ENCODE results near the gene ANKRD31. TPM values are rescaled to one million over a fixed set of nuclear protein-coding genes. Genes with fewer than 3 reads are reported as not detected.
"Not testable (repeated sequence)": the region's sequence is repeated elsewhere in the genome, so short reads cannot be mapped to it uniquely, and the experiment has no call there.

ANKRD31 gene, protein sequence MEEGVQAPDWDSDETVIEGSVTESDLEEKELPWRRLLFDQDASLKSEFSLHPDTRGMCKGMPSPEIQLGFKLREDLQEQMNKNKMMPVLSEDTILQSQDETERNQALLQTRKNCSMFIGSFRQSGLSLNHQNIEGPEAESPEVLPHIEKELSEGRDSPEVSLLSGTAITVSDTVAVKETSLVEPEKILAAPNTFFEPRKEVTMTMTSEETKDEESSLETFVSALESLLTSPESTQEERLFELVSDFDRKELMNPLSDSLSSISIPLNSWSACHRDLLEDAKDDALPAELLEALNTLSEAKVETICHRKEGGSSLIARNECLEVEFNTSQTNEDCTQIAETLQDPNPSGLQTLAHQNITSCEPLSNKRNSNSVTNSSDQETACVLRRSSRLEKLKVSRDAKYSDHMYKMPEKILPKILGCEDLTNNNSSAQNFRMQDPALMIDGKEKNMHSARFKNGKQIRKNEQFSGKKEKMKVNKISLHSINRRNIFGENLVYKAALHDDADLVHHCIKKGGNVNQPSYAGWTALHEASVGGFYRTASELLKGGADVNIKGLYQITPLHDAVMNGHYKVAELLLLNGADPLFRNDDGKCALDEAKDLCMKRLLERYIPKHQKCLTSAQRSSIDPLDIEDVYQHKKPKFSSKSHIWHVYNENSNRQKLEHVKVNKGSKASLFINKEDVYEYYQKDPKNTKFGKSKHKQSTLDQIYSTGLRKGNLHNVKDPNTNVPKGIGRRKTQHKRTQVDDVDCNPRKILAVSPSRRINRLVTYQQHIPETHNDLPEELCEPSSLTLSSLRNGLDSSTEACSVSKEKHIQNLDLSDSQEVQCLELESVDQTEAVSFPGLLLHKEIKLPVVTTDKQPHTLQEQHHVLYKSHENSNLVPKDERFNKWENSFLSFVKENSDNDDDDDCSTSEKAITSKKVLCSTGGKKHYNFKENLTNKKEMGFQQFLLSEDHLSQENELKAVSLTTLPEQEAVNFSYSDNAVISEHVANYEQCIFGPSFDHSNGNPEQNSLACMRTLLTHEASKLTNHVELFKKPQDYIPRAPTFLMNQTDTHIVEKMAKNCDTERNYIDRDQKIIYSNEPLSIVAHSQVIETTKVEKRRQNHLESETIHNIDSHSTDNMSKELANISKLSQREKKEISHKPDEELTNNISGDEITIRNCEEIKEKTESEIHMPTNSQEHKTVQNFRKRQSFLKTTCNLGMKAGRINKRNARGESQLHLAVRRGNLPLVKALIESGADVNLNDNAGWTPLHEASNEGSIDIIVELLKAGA (N-terminal part only)
- 0.11 TPM in 1 of 2 replicates, not detected in the other for total RNA-seq (2014; rRNA removed; shearing (Covaris generic))

DNA sequence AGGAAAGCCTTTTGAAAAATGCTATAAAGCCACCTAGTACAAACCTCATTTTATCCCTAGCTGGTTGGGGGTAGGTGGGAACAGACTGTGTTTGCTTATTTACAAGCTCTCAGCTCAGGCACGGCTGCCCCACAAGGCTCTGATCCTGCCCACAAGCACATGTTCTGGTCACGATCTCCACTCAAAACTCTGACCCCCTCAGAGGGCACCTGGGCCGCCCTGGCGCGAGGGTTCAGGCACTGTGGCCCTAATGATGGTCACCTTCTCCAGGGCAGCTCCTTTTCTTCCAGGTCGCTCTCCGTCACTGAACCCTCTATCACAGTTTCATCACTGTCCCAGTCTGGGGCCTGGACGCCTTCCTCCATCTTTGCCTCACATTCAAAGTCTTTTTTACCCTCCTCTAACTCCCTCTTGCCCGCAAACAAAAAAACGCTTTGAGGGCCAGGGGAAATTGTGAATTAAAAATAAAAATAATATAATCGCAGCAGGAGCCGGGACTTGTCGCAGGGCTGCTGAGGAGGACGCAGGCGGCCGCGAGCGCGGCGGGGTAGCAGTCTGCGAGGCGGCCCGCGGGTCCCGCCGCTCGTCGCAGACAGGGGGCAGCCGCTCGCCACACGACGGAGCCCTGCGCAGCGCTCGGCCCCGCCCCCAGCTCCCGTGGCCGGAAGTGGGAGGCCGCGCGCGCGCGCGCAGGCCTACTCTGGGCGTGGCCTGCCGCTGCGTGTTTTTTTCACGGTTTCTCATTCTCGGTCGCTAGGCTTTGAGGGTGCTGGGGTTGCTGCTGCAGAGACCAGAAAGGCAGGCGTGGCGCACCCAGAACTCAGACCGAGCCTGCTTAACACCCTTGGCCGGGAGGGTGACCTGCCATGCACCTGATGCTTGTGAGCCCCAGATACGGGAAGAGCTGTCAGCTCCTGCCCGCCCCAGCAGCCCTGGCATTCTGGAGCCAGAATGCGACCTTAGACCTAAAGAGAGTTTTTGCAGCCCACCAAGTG is at the start of gene ANKRD31:
ANKRD31 (minus strand) TSS at position 557 of the 995 bp plus-strand sequence; CDS start at position 365, 192 bp downstream.
- peak; percentile 74 for DNase-seq (ENCODE audit: low read depth)

DNA sequence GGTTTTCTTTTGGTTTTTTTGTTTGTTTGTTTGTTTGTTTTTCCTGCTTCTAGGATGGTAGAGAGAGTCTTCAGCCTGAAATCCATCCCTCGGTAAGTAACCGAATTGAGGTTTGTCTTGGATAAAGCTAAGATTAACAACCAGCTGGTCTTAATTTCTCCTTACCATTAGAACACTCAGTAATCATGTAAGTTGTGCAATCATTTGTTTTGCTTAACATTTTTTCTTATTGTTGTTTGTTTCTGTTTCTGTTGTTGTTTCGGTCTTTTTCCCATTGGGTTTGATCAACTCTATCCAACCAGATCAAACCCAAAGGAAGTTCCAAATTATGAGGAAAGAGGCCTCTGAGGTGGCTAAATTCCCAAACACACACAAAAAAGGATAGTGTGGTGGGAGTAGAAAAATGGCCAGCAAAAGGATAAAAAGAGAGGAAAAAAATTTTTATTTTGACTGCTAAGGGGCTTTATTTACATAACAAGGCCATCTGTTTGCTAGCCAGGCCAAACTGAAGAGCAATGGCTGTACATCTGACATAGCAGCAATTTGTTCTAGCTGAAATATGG is 49.6 kb upstream of the ANKRD31 start:
- DNase-seq (ENCODE audit: low read depth) = no peak

DNA sequence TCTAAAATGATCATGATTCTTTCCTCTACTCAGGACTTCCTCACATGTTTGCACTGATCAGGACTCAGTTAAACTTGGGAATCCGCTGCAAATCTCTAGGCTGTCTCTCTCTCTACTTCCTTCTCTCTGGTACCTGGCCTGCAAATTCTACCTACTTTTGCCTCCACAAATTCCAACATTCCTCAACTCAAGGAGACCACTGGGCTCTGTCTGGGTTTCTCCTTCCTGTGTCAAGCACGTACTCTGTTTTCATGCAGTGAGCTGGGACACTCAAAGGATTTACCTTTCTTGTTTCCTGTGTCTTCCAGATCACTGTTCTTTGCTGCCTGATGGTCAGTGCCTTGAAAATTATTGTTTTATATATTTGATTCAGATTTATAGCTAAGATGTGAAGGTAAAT is 45.9 kb upstream of the ANKRD31 start:
- no peak for DNase-seq (ENCODE audit: low read depth)

DNA sequence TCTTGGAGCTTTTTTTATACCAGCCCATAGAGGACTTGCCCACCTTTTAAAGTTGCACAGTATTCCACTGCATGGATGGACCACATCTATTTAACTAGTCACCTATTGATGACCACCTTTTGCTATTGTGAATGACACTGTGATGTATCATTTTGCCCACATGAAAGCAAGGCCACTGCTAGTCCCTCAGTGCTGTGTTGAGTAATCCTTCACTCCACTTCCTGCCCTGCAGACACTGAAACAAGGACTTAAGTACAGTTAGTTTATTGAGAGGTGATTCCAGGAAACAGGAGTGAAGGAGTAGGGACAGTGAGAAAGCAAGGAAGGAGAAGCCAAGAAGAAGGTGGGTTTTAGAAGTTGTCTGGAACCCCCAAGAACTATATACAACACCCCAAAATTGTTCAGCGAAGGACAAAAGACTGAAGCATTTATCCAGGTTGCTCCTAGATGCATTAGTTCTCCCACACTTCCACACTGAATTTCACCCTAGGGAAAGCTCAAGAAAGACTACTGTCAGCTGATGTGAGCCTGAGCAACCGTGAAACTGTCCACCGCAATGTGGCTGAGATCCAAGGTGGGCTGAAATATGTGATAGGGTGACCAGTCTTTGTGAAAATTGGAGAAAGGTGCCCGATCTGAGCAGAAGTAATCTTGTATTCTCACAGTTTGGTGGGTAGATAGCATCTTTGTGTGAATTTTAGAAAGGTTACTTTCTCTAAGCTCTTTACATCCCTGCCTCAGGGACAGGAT is 45.2 kb upstream of the ANKRD31 start:
- peak; percentile 31 for DNase-seq (ENCODE audit: low read depth)

DNA sequence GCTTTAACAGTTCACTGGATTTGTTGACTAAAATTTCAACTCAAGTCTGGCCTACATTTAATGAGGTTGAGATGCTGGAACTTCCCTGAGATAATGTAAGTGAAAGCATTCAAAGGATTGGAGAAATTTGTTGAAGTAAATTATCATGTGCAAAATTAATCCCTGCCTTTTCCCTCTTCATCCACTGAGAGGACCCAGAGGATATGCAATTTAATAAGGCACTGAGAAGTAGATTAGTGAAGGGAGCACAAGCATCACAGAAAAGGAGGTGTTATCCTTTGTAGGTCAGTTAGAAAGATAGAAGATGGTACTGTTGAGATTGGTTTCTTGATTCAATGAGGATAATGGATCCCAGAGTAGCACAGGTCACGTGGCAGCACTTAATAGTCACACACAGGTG is 42.6 kb upstream of the ANKRD31 start:
- DNase-seq (ENCODE audit: low read depth) = no peak

DNA sequence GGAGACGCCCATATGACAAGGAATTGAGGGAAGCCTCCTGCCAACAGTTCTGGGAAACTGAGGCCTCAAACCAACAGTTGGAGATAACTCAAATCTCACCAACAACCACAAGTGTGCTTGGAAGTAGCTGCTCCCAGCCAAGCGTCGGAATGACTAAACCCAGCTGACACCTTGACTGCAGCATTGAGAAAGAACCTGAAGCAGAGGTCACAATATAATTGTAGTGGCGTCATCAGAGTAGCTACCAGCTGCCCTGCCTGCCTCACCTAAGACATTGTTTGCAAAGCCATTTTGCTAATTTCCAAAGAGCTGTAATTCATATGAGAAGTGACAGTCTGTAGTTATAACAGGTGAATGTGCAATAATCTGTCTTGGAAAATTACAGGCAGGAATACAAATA is 40.8 kb upstream of the ANKRD31 start:
- DNase-seq (ENCODE audit: low read depth) = no peak

DNA sequence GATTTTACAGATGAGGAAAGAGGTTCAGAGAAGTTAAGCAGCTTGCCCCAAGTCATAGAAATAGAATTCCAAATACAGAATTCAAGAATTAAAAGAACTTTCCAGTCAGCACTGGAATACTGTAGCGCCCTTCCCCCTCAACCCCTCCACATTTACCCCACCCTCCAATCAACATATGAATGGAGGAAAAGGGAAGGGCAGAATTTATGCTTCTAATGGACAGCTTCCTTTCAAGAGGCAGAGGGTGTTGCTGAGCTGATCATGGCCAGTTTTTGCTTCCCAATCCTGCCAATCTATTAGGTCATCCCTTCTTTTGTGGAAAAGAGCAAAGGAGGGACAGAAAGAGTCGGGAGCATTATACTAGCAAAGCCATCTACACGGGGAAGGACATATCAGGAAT is 39.1 kb upstream of the ANKRD31 start:
- DNase-seq (ENCODE audit: low read depth) = no peak

DNA sequence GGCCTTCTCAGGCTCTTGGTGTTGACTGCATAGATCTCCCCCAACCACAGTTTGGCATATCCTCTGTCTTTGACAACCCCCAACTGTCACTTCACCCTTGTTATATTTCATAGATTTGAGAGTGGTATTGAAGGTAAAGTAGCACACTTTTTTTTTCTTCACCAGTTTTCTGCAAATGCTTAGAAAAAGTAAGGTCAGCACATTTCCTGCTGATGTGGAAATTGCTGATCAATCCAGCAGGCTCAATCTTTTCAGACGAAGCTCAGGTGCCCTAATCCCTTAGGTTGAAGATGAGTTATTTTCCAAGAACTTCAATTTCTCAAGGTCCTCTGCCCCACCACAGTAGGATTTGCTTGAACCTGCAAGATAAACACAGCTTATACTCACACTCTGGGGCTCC is 38.5 kb upstream of the ANKRD31 start:
- no peak for DNase-seq (ENCODE audit: low read depth)

DNA sequence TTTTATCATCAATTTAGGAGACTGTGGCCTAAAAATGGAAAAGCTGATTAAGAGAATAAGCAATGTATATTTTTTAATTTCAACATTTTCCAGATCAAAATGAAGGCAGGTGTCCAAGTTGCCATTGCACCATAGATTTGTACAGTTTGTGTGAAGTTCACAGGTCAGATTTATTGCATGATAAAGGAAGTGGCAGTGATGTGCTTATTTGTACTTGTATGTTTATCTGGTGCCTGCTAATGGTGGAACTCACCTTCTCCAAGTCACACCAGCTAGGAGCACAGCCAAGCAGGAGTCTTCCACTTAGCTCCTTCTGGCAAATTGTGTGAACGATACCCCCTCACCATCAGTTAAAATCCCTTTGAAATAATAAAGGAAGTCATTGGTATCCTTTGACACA is 37.8 kb upstream of the ANKRD31 start:
- DNase-seq (ENCODE audit: low read depth) = no peak

DNA sequence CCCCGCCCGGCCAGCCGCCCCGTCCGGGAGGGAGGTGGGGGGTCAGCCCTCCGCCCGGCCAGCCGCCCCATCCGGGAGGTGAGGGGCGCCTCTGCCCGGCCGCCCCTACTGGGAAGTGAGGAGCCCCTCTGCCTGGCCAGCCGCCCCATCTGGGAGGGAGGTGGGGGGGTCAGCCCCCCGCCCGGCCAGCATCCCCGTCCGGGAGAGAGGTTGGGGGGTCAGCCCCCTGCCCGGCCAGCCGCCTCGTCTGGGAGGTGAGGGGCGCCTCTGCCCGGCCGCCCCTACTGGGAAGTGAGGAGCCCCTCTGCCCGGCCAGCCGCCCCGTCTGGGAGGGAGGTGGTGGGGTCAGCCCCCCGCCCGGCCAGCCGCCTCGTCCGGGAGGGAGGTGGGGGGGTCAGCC is 33.9 kb upstream of the ANKRD31 start:
- not testable (repeated sequence) for DNase-seq (ENCODE audit: low read depth)

DNA sequence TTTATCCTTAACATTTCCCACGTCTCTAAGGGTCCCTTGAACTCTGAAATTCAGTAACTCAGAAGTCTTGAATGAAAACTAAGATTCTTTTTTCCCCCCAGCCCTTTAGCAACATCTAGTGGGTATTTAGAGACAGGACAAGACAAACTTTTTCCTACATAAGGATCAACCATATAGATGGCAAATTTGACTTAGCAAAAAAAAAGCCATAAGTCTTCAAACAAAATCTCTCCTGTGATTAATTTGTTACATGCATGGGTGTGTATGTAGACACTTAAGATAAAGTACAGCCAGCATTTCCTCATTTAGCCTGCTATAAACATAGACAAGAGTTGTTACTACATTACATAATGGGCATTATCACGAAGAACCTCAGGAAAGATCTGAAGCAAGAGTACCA is 29.1 kb upstream of the ANKRD31 start:
- no peak for DNase-seq (ENCODE audit: low read depth)

DNA sequence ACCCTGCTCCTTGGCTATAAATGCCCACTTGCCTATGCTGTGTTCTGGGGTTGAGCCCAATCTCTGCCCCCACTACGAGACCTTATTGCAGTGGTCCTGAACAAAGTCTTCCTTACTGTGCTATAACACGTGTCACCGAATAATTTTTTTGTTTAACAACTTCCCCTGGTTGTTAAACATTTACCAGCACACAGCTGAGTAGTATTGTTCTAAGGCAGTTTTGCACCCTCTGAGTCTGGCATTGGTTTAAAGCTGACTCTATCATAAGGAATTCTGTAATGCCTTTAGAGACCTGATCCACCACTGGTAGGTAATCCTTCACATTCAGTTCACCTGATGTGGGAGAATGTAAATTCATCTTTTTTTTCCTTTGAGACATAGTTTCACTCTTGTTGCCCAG is 25.6 kb upstream of the ANKRD31 start:
- DNase-seq (ENCODE audit: low read depth) = no peak

DNA sequence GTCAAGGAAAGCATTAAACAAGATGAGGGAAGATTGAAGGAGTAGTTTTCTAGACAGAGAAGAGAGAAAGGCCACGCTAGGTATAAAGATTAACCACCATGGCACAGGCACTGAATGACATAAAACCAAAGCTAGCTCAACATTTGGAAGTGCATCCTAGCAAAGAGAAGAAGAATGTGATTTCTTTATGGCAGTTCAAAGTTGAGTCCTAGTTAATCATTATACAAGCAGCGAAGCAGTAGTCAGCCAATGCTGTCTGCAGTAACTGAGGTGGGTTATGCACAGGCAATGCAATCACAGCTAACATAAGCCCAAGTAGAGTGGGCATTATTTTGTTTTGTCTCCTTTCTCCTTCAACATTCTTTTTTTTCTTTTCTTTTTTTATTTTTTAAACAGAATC is 24.0 kb upstream of the ANKRD31 start:
- no peak for DNase-seq (ENCODE audit: low read depth)

DNA sequence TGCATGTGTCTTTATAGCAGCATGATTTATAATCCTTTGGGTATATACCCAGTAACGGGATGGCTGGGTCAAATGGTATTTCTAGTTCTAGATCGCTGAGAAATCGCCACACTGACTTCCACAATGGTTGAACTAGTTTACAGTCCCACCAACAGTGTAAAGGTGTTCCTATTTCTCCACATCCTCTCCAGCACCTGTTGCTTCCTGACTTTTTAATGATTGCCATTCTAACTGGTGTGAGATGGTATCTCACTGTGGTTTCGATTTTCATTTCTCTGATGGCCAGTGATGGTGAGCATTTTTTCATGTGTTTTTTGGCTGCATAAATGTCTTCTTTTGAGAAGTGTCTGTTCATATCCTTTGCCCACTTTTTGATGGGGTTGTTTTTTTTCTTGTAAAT is 13.8 kb upstream of the ANKRD31 start:
- DNase-seq (ENCODE audit: low read depth) = not testable (repeated sequence)

DNA sequence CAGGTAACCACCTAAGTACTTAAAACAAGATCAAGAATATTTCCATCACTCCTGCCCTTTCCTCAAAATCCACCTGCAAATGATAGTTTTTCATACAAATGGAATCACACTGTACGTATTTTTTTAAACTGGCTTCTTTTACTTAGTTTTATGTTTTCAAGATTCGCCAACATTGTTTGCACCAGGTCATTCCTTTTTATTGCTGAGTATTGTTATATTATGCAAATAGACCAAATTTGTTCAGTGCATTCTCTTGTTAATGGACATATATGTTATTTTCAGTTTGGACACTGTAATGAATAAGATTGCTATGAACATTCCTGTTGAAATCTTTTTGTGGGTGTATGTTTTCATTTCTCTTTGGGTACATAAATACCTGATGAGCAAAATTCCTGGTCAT is 8.3 kb upstream of the ANKRD31 start:
- DNase-seq (ENCODE audit: low read depth) = no peak

DNA sequence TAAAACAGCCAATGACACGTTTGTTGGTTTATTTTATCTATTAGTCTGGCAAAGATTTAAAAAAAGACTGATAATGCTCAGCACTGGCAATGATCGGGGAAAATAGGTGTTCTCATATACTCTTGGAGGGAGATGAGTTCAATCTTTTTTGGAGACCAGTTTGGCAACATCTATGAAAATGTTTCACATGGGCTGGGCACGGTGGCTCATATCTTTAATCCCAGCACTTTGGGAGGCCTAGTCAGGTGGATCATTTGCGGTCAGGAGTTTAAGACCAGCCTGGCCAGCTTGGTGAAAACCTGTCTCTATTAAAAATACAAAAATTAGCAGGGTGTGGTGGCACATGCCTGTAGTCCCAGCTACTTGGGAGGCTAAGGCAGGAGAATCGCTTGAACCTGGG is 6.8 kb upstream of the ANKRD31 start:
- DNase-seq (ENCODE audit: low read depth) = no peak

DNA sequence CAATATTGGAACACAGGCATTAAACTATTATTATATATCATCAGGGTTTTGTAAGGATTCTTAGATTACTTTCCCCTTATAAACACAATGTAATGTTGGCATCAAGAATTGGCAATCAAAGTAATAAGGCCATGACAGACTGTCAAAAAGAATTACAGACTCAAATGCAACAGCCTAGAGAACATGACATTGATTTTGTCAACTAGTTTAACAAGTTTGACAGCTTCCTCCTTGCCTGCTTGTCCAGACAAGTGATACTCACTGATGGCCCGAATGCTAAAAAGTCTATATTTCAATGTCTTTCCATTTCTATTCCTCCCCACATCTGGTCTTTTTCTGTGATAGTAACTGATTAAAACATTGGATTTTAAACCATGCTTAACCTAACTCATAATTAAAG is 6.4 kb upstream of the ANKRD31 start:
- no peak for DNase-seq (ENCODE audit: low read depth)

DNA sequence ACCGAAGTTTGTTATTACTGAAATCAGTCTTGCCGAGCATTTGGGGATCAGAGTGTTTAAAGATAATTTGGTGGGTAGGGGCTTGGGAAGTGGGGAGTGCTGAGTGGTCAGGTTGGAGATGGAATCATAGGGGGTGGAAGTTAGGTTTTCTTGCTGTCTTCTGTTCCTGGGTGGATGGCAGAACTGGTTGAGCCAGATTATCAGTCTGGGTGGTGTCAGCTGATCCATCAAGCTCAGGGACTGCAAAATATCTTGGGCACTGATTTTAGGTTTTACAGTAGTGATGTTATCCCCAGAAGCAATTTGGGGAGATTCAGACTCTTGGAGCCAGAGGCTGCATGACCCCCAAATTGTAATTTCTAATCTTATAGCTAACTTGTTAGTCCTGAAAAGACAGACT is 5.4 kb upstream of the ANKRD31 start:
- DNase-seq (ENCODE audit: low read depth) = no peak

DNA sequence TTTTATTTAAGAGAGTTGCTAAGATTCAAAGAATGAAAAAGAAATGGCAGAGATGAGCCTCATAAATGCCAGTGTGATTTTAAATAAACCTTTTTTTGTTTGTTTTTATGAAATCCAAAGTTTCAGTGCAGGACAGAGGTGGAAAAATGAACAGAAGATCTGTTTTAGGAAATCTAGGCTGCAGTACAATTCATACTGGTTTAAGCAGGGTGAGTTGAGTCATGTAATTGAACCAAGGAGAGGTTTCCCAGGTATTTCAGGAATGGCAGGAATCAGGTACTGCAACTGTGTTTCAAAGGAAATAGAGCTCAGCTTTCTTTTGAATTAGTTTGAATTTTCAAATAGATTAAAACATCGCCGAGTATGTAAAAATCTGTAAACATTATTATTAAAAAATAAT is 3.0 kb upstream of the ANKRD31 start:
- peak; percentile 17 for DNase-seq (ENCODE audit: low read depth)

DNA sequence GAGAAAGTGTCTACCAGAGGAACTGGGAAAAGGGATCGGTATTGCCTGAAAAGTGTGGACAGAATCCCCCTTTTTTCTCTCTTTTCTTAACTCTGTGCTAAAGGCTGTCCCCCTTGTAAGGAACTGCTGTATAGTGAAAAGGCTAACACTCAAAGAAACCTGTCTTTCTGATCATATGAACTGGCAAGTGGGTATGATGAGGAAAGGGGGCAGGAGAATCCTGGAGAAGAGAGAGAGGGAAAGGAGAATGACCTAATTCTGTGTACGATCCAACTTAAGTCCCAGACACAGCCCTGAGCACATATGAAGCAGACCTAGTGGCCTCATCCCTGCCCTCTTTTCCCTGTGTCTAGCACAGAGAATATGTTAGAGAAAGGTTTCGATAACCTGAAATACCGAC is 967 bp downstream of the ANKRD31 start:
- no peak for DNase-seq (ENCODE audit: low read depth)

All from Daoy (cell line).